Hepatocyte (in vitro differentiated cells): Measurements from ENCODE around the gene GOLM1. TPM values are rescaled to one million over a fixed set of nuclear protein-coding genes. Genes with fewer than 3 reads are reported as not detected.

Source experiments
- DNase-seq: peaks from one replicate; pipeline ENCODE4 v3.0.0-alpha.2; 2016; ENCODE audit warnings: low spot score
- H2AFZ ChIP-seq: fragments of 200-600 bp; sonication (generic); 2 replicates; pipeline ENCODE4 v1.6.0; 2016; ENCODE audit warnings: antibody characterized with exemption, mild to moderate bottlenecking
- H3K27ac ChIP-seq: fragments of 200-600 bp; sonication (generic); 2 replicates; pipeline ENCODE4 v1.5.1; 2016; ENCODE audit warnings: mild to moderate bottlenecking
- H3K27me3 ChIP-seq: fragments of 200-600 bp; sonication (generic); 2 replicates; pipeline ENCODE4 v1.6.1; 2016
- H3K36me3 ChIP-seq: fragments of 200-600 bp; sonication (generic); replicated peaks from 2 replicates; pipeline ENCODE4 v1.5.1; 2016; ENCODE audit warnings: low read depth; ENCODE audit not compliant: insufficient read depth
- H3K4me1 ChIP-seq: fragments of 200-600 bp; sonication (generic); 2 replicates; pipeline ENCODE4 v1.5.1; 2016; ENCODE audit warnings: mild to moderate bottlenecking, moderate library complexity; ENCODE audit not compliant: insufficient read depth
- H3K4me2 ChIP-seq: fragments of 200-600 bp; sonication (generic); 2 replicates; pipeline ENCODE4 v1.6.0; 2016
- H3K4me3 ChIP-seq: fragments of 200-600 bp; sonication (generic); 2 replicates; pipeline ENCODE4 v1.5.1; 2016; ENCODE audit warnings: mild to moderate bottlenecking
- H3K79me2 ChIP-seq: fragments of 200-600 bp; sonication (generic); 2 replicates; pipeline ENCODE4 v1.6.0; 2017; ENCODE audit warnings: mild to moderate bottlenecking
- H3K9me2 ChIP-seq: fragments of 200-600 bp; sonication (generic); replicated peaks from 2 replicates; pipeline ENCODE4 v1.6.0; 2017; ENCODE audit warnings: mild to moderate bottlenecking; ENCODE audit not compliant: insufficient read depth
- H3K9me3 ChIP-seq: fragments of 200-600 bp; sonication (generic); 2 replicates; pipeline ENCODE4 v1.5.1; 2016; ENCODE audit warnings: low read depth, mild to moderate bottlenecking
- H4K20me1 ChIP-seq: fragments of 200-600 bp; sonication (generic); 2 replicates; pipeline ENCODE4 v1.6.0; 2016; ENCODE audit warnings: mild to moderate bottlenecking; ENCODE audit not compliant: insufficient read depth, poor library complexity, severe bottlenecking
- CTCF ChIP-seq: fragments of 200-600 bp; sonication (generic); IDR thresholded peaks from 2 replicates; pipeline ENCODE4 v1.5.1; 2016; ENCODE audit warnings: antibody characterized with exemption, mild to moderate bottlenecking; ENCODE audit not compliant: poor library complexity
- EZH2 ChIP-seq: fragments of 200-600 bp; sonication (generic); IDR thresholded peaks from 2 replicates; pipeline ENCODE4 v1.6.1; 2016; ENCODE audit warnings: antibody characterized with exemption, mild to moderate bottlenecking, borderline replicate concordance
- EZH2phosphoT487 ChIP-seq: fragments of 200-600 bp; sonication (generic); IDR thresholded peaks from one replicate; pipeline ENCODE4 v1.6.1; 2018; ENCODE audit warnings: antibody characterized with exemption, mild to moderate bottlenecking, low read depth, moderate library complexity; ENCODE audit not compliant: unreplicated experiment, severe bottlenecking
- WGBS: methylation state at CpG from one replicate; pipeline ENCODE4 v1.1.6; 2016; ENCODE audit warnings: low lambda C conversion rate; ENCODE audit errors: missing lambda C conversion rate; 5-methylcytosine and 5-hydroxymethylcytosine counted together
- polyA plus RNA-seq: library from polyadenylated mRNA; unstranded; fragments of >200 nt; fragmentation: Nextera tagmentation; extraction: Ambion mirVana; gene quantifications from 2 replicates; pipeline ENCODE4 v1.2.1, GENCODE V29; 2016
- total RNA-seq: library from RNA; depleted of rRNA; stranded (reverse); fragments of >200 nt; gene quantifications from 2 replicates; pipeline ENCODE4 v1.2.3, GENCODE V29; 2014

GOLM1 gene
- total and polyA plus RNA-seq, 2 experiments from 2014 or later, result 140 to 164 TPM

- TF ChIP-seq EZH2phosphoT487, result no peak
- TF ChIP-seq CTCF, result no peak
- no peak for TF ChIP-seq EZH2
- Histone ChIP-seq H3K9me2 (no peaks in the 10 kb centered on the region), H3K27me3 (no peaks in the 10 kb centered on the region), H3K9me3 (no peaks in the 10 kb centered on the region), H2AFZ (no peak overlapping the region), H3K4me2 (no peak overlapping the region), H3K27ac (no peak overlapping the region), H3K79me2 (no peaks in the 10 kb centered on the region), H3K4me3 (no peak overlapping the region), H3K36me3 (no peaks in the 10 kb centered on the region), H3K4me1 (no peaks in the 10 kb centered on the region), H4K20me1 (no peaks in the 10 kb centered on the region)
- WGBS, result 92% methylated on average over 9 of the region's 9 CpGs
- no peak for DNase-seq
Measured at GRCh38 chr9:86036555-86036954, 62.8 kb downstream of the GOLM1 start.

- Histone ChIP-seq H3K36me3 (no peaks in the 10 kb centered on the region), H3K9me3 (no peaks in the 10 kb centered on the region), H3K27me3 (no peaks in the 10 kb centered on the region), H3K4me3 (no peak overlapping the region), H3K79me2 (no peaks in the 10 kb centered on the region), H3K9me2 (no peaks in the 10 kb centered on the region), H2AFZ (no peak overlapping the region), H4K20me1 (no peaks in the 10 kb centered on the region), H3K4me2 (no peak overlapping the region), H3K4me1 (no peaks in the 10 kb centered on the region), H3K27ac (no peak overlapping the region)
- no peak for TF ChIP-seq EZH2
- TF ChIP-seq CTCF, result no peak
- no peak for TF ChIP-seq EZH2phosphoT487
- DNase-seq, result no peak
- WGBS, result 84% methylated on average over 15 of the region's 15 CpGs
Measured at GRCh38 chr9:86035827-86036440, 63.4 kb downstream of the GOLM1 start.

GRCh38 chr9:86034863-86035734 is 64.3 kb downstream of the GOLM1 start:
- H3K36me3 ChIP-seq, result peaks cover 4% of the 10 kb centered on the region

More at GRCh38 chr9:86034863-86035734, 64.3 kb downstream of the GOLM1 start:
- Histone ChIP-seq H3K4me2 (no peak overlapping the region), H3K79me2 (no peaks in the 10 kb centered on the region), H3K9me3 (no peaks in the 10 kb centered on the region), H3K4me3 (no peak overlapping the region), H4K20me1 (no peaks in the 10 kb centered on the region), H3K4me1 (no peaks in the 10 kb centered on the region), H3K27ac (no peak overlapping the region), H3K27me3 (no peaks in the 10 kb centered on the region), H2AFZ (no peak overlapping the region), H3K9me2 (no peaks in the 10 kb centered on the region)
- WGBS, result 84% methylated on average over 17 of the region's 17 CpGs
- DNase-seq, result peak; percentile 49
- no peak for TF ChIP-seq EZH2
- no peak for TF ChIP-seq EZH2phosphoT487
- TF ChIP-seq CTCF, result peak; percentile 35
